GM12875 (cell line): ENCODE measurements around the gene KRTAP4-9.

ENCODE experiments used
- H3K4me3 ChIP-seq: one replicate; pipeline ENCODE4 v1.5.1; 2011; ENCODE audit warnings: low read depth, low read length, control low read depth
- TF ChIP-seq, protein P1 (sequence below): IDR thresholded peaks from 2 replicates; pipeline ENCODE4 v1.5.1; 2011; ENCODE audit warnings: low read depth, mild to moderate bottlenecking, control low read depth, inconsistent platforms, low read length, moderate library complexity, borderline replicate concordance; ENCODE audit not compliant: insufficient read depth

Gene KRTAP4-9

DNA sequence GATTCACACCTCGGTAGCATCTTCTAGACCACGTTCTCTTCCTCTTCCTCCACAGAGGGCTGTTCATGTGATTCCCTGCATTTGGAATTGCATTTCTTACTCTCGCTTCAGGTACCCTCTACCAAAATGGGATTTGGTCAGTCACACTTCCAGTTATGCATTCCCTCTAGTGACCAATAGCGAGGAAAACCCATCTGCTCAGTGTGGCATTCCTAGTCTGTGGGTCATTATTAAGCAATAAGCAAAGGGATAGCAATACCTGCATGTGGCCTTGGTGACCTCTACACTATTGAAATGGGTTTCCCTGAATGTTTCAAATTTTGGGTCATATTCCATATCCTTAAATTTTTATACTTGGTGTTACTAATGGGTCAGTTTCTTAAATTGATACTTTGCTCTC, 44.8 kb downstream of the KRTAP4-9 start:
- H3K4me3 ChIP-seq, result no peak overlapping the region
- TF ChIP-seq, protein P1, sequence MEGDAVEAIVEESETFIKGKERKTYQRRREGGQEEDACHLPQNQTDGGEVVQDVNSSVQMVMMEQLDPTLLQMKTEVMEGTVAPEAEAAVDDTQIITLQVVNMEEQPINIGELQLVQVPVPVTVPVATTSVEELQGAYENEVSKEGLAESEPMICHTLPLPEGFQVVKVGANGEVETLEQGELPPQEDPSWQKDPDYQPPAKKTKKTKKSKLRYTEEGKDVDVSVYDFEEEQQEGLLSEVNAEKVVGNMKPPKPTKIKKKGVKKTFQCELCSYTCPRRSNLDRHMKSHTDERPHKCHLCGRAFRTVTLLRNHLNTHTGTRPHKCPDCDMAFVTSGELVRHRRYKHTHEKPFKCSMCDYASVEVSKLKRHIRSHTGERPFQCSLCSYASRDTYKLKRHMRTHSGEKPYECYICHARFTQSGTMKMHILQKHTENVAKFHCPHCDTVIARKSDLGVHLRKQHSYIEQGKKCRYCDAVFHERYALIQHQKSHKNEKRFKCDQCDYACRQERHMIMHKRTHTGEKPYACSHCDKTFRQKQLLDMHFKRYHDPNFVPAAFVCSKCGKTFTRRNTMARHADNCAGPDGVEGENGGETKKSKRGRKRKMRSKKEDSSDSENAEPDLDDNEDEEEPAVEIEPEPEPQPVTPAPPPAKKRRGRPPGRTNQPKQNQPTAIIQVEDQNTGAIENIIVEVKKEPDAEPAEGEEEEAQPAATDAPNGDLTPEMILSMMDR, result no peak

DNA sequence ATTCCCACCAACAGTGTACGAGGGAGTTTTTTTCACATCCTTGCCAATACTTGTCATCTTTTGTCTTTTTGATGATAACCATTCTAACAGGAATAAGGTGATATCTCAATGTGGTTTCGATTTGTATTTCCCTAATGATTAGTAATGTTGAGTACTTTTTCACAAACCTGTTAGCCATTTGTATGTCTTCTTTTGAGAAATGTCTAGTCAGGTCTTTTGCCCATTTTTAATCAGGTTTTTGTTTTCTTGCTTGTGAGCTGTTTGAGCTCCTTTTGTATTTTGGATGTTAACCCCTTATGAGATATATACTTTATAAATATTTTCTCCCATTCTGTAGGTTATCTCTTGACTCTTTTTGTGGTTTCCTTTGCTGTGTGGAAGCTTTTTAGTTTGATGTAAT, 46.3 kb downstream of the KRTAP4-9 start:
- H3K4me3 ChIP-seq, result no peak overlapping the region
- TF ChIP-seq, protein P1, result no peak

DNA sequence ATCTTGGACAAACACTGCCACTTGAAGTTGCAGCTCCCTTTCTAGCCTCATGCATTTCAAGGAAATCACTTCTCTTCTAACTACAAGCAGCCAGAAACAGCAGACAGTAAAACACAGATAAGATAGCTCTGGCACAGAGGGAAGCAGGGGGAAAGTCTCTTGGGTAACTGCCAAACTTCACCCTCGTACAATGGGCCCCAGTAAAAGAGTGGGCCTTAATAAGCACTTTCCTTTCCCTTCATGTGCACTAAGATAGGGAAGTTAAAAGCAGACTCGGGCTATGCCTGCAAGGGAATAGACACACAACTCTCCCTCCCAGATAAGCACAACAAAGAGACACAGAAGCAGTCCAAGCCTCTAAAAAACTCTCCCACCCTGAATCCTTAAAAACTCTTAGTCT, 48.7 kb downstream of the KRTAP4-9 start:
- TF ChIP-seq, protein P1, result no peak
- H3K4me3 ChIP-seq, result no peak overlapping the region
